K562 (cell line): ENCODE results near the gene DIP2C.

Experiments
- ATF7 ChIP-seq: fragments of 450-650 bp; IDR thresholded peaks from 2 replicates; pipeline ENCODE4 v1.7.1; 2014; ENCODE audit warnings: mild to moderate bottlenecking, moderate library complexity
- CBX5 ChIP-seq: IDR thresholded peaks from 2 replicates; pipeline ENCODE4 v1.6.1; 2014; ENCODE audit warnings: low read depth, borderline replicate concordance
- CHD1 ChIP-seq: fragments of 200-600 bp; sonication (generic); IDR thresholded peaks from one replicate; pipeline ENCODE4 v1.6.1; 2012; ENCODE audit warnings: mild to moderate bottlenecking, moderate library complexity, low read length, inconsistent platforms
- CSDE1 ChIP-seq, 2 experiments: fragments of 450-650 bp; IDR thresholded peaks; 2 replicates each; pipeline ENCODE4 v1.6.1; 2016; ENCODE audit warnings: mild to moderate bottlenecking in 1 of 2
- FOXP1 ChIP-seq: sonication (generic); formaldehyde crosslinking; IDR thresholded peaks from 2 replicates; pipeline ENCODE4 v1.8.0; 2022; ENCODE audit warnings: mild to moderate bottlenecking, missing genetic modification reagents
- KLF10 ChIP-seq: fragments of 250-450 bp; sonication (Bioruptor Pico); IDR thresholded peaks from 2 replicates; pipeline ENCODE4 v1.6.1; 2021; ENCODE audit warnings: matching md5 sums
- MAZ ChIP-seq, 2 experiments: fragments of 450-650 bp in 1 of 2; sonication (generic) in 1 of 2; formaldehyde crosslinking; IDR thresholded peaks in 1 of 2; conservative IDR thresholded peaks in 1 of 2; 2 replicates each; pipeline versions ENCODE4 v1.4.0 to v1.5.0; 2020; ENCODE audit warnings: mild to moderate bottlenecking in 1 of 2, missing genetic modification reagents in 1 of 2
- MNT ChIP-seq, 2 experiments: fragments of 450-650 bp; conservative IDR thresholded peaks; 2 replicates each; pipeline ENCODE4 v1.6.1; 2017; ENCODE audit warnings: mild to moderate bottlenecking in 2 of 2, moderate library complexity in 2 of 2
- PATZ1 ChIP-seq: fragments of 250-450 bp; sonication (Bioruptor Pico); IDR thresholded peaks from 2 replicates; pipeline ENCODE4 v1.5.0; 2020; ENCODE audit warnings: mild to moderate bottlenecking, borderline replicate concordance
- POLR2A ChIP-seq: fragments of 450-650 bp; conservative IDR thresholded peaks from 2 replicates; pipeline ENCODE4 v1.6.1; 2016
- RFX7 ChIP-seq: fragments of 250-450 bp; sonication (Bioruptor Pico); IDR thresholded peaks from 2 replicates; pipeline ENCODE4 v1.5.1; 2021; ENCODE audit warnings: mild to moderate bottlenecking
- ZBTB43 ChIP-seq: sonication (generic); formaldehyde crosslinking; IDR thresholded peaks from 2 replicates; pipeline ENCODE4 v1.8.0; 2023; ENCODE audit warnings: mild to moderate bottlenecking, missing genetic modification reagents
- ZNF263 ChIP-seq: sonication (generic); formaldehyde crosslinking; IDR thresholded peaks from 2 replicates; pipeline ENCODE4 v1.8.0; 2022; ENCODE audit warnings: mild to moderate bottlenecking, missing genetic modification reagents, borderline replicate concordance
- ZNF583 ChIP-seq: fragments of 250-450 bp; sonication (Bioruptor Pico); IDR thresholded peaks from 2 replicates; pipeline ENCODE4 v1.4.0; 2020

GRCh38 chr10:251982-252582, 437.4 kb downstream of the DIP2C start:
- TF ChIP-seq RFX7: no peak
- no peak for TF ChIP-seq MNT (conservative IDR thresholded peaks at IDR 0.05)
- TF ChIP-seq ATF7: no peak
- TF ChIP-seq MAZ (CRISPR knock-in tag; conservative IDR thresholded peaks at IDR 0.05 in 1 of 2, IDR thresholded peaks at IDR 0.05 in 1 of 2): no peak
- no peak for TF ChIP-seq ZBTB43 (CRISPR knock-in tag)
- TF ChIP-seq FOXP1 (CRISPR knock-in tag): no peak
- TF ChIP-seq CHD1: no peak
- TF ChIP-seq POLR2A: no peak
- TF ChIP-seq ZNF263 (CRISPR knock-in tag): no peak
- no peak for TF ChIP-seq CBX5
- no peak for TF ChIP-seq PATZ1
- TF ChIP-seq ZNF583 (CRISPR knock-in tag): no peak
- TF ChIP-seq CSDE1 (IDR thresholded peaks at IDR 0.05): no peak
- TF ChIP-seq KLF10 (CRISPR knock-in tag): no peak
